HG03354 (cell line): ENCODE measurements around the gene UHRF2.
"Not testable (repeated sequence)": the region's sequence is repeated elsewhere in the genome, so short reads cannot be mapped to it uniquely, and the experiment has no call there.

Experiments
- ATAC-seq: cut with Tn5 transposase; IDR thresholded peaks from one replicate; pipeline ENCODE4 v1.9.1; 2021; ENCODE audit warnings: mild to moderate bottlenecking; ENCODE audit not compliant: unreplicated experiment, poor library complexity, severe bottlenecking

Gene UHRF2

GRCh38 chr9:6473151-6473550 lies 60.2 kb downstream of the UHRF2 start:
- ATAC-seq, result no peak

GRCh38 chr9:6479959-6480358 lies 67.0 kb downstream of the UHRF2 start:
- no peak for ATAC-seq

DNA sequence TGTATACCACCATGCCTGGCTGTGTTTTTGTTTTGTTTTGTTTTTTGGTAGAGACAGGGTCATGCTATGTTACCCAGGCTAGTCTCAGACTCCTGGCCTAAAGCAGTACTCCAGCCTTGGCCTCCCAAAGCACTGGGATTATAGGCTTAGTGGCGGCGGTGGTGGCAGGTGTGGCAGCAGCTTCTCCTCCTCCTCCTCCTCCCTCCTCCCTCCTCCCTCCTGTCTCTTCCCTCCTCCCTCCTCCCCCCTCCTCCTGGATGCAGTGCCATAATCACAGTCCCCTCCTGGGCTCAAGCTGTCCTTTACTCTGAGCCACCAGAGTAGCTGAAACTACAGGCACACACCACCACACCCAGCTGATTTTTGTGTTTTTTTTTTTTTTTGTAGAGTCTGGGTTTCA lies 71.2 kb downstream of the UHRF2 start:
- ATAC-seq, result no peak

- ATAC-seq, result no peak
Measured at GRCh38 chr9:6488395-6488794, 75.4 kb downstream of the UHRF2 start.

DNA sequence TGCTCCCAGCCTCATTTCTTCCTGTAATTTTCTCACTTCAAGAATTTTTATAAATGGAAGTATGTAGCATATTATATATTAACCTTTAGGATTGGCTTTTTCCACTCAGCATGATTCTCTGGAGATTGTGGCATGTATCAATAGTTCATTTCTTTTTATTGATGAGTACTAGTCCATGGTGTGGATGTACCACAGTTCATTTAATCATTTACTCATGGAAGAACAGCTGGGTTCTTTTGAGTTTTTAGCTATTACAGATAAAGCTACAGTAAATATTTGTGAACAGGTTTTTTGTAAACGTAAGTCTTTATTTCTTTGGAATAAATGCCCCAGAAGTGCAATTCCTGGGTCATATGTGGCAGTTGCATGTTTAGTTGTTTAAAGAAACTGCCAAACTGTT lies 76.1 kb downstream of the UHRF2 start:
- no peak for ATAC-seq

DNA sequence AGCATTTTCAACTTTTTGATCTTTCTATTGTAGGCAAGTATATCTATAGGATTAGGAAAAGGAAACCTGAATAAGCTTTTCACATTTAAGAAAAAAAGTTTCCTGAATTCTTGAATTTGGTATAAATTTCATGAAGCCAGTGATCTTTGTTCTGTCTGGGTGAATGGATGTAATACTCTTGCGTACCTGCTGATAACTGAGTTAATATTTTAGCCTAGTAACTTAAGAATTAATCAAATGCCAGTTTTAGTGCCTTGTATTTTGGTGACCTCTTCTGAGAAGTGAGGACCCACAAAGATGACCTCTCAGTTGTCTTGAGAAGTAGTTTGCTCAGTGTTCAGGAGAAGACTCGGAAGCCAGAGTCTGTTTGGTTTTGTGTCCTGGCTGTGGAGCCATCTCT lies 77.9 kb downstream of the UHRF2 start:
- no peak for ATAC-seq

DNA sequence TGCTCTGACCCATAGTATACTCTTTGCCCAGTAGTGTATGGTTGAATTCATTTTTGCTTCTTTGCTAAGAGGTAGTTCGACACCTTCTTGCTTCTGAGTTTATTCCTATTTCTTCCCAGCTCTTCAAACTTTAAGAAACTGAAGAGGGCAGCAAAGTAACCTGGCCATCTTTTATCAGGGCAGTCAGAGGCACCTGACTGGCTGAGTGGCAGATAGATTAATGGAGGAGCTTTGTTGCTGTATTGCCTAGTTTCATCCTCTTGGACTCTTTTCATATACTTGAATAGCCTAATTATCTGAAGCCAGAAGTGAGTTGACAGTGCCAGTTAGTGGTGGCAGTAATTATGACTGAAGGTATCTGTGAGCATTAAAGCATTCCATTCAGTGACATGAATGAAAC lies 82.5 kb downstream of the UHRF2 start:
- no peak for ATAC-seq

- no peak for ATAC-seq
Measured at GRCh38 chr9:6498982-6499381, 86.0 kb downstream of the UHRF2 start.

DNA sequence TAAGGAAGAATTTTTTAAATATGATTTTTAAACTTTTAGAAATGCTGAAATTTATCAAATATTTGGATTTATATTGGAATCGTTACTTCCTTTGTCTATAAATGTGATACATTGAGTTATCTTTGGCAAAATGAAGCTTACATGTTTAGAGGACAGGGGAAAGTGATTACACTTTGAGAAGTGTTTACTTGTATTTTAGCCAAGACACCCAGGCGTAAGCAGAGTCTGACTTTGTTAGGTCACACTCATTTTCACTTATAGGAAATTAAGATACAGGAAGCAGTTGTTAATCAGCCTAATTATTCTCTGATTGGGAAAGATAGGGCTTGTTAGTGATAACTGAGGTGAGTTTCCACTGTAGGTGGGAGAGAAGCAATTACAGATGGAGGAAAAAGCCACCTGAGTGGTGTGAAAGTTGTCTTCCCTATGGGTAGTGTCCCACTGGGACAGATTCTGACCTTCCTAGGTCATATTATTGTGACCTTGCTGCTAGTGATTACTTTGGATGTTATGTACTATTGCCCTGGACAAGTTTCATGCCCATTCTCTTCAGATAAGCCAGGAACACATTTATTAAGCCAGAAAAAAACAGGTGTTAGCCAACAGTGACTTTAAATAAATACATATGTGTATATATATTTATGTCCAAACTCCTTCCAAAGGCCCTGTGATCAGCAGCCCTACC lies 88.7 kb downstream of the UHRF2 start:
- ATAC-seq, result no peak

GRCh38 chr9:6502399-6502798 lies 89.4 kb downstream of the UHRF2 start:
- ATAC-seq, result no peak

- ATAC-seq, result no peak
Measured at GRCh38 chr9:6506571-6506970, 93.6 kb downstream of the UHRF2 start.

GRCh38 chr9:6512085-6512657 lies 99.2 kb downstream of the UHRF2 start:
- ATAC-seq, result no peak

DNA sequence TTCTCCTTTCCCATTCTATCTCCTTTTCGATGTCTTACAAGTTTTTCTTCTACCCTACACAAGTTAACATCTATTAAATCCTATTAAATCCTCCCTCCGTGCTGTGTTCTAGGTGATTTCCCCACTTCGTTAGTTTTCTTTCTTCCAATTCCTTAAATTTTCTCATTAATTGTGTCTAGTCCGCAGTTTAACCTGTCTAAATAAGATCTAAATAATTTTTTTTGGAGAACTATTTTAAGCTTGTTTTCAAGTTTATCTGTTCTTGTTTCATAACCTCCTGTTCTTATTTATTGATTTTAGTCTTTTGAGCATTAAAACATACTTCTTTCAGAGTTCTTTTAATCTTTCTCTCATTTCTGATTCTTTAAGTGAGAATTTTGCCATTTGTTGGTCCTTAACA lies 109.3 kb downstream of the UHRF2 start:
- ATAC-seq, result no peak

DNA sequence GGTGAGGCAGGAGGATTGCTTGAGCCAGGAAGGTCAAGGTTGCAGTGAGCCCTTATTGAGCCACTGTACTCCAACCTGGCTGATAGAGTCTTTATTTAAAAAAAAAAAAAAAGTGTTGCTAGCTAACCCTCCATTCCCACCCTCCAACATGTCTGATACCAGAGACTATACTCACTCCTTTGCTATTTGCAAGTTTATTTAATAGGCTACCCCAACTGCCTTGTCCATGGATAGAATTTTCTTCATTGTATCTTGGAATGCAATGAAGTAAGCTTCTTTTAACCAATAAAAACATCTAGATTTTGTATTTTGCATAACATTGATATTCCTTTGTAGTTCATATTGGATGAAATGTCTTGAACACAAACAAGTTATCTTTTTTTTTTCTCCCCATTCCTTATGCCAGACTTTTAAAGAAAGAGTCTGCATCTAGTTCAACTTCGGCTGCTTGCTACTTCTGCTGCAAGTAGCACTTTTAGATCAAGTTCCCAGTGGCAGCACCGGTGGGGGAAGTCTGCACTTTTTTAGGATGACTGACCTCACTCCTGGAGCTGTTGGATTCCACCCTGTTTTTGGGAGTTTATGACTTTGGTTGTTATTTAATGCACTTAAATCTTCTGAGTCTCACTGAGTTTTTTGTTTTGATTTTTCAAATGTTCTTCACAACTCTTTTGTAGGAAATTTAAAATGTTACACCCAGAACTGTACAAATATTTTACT lies 112.5 kb downstream of the UHRF2 start:
- ATAC-seq, result no peak

DNA sequence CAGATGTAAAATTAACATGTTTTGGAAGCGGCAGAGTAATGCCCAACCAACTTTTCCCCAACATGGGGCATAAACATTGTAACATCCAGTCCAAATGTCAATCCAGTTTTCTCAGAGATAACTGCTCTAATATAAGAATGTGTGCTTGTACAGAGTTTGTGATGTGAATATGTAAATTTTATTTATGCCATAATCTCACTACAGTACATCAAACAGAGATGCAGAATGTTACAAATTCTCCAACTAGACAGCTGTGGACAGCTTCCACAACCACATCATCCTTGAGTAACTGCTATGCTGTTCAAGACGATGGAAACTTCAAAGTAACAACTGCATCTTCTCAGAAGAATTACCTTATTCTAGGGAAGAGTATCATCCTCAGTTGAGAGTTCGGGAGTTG lies 122.6 kb downstream of the UHRF2 start:
- ATAC-seq, result no peak

DNA sequence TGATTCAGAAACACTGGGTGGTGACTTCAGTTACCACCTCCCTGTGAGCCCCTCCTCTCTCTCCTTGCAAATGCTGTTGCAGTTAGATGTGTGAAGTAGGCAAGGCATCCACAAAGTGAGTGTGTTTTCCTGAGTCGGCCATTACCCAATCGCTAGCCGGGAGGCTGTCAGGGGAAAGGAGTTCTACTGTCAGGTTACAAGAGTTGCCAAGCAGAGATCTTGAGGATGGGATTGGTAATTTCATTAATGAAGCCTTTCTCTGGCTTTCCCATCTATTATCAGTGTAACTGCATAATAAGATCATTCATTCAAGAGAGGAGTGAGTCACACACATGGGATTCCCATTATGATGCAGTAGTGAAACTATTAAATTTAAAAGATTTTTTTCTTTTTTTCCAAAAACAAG lies 125.7 kb downstream of the UHRF2 start:
- no peak for ATAC-seq

DNA sequence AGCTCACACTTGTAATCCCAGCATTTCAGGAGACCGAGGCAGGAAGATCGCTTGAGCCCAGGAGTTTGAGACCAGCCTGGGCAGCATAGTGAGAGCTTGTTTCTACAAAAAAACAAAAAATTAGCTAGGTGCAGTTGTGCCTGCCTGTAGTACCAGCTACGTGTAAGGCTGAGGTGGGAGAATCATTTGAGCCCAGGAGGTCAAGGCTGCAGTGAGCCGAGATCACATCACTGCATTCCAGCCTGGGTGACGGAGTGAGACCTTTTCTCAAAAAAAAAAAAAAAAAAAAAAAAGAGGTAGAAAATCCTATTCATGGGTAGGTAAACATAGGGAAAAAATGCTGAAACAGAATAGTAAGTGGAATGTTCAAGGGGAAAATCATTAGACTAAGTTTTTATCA lies 129.6 kb downstream of the UHRF2 start:
- ATAC-seq, result not testable (repeated sequence)

DNA sequence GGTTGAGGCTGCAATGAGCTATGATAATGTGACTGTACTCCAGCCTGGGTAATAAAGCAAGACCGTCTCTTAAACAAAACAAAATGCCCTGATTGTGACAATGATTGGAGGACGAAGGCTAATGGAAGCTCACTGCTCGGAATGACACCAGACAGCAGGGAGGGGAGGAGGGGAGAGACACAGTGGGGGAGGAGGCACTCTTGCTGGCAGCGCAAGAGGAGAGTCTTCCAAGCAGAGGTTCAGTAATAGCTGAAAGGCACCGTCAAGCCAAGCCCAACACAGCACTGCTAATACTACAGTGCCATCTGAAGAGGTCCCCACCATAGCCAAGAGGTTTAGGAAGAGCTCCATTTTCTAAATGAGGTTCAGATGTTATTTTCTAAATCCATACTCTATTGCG lies 130.2 kb downstream of the UHRF2 start:
- ATAC-seq, result no peak

DNA sequence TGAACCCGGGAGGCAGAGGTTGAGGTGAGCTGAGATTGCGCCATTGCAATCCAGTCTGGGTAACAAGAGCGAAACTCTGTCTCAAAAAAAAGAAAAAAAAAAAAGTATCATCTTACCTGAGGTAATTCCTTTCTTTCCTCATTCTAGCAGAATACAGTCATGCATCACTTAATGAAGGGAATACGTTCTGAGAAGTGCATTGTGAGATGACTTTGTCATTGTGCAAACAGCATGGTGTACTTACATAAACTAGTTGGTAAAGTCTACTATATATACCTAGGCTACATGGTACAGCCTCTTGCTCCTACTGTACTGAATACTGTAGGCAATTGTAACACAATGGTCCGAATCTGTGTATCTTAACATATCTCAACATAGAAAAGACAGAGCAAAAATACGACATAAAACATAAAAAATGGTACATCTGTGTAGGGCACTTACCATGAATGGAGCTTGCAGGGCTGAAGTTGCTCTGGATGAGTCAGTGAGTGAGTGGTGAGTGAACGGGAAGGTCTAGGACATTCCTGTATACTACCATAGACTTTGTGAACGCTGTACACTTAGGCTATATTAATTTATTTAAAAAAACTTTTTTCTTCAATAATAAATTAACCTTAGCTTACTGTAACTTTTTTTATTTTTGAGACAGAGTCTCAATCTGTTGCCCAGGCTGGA lies 132.2 kb downstream of the UHRF2 start:
- no peak for ATAC-seq

- ATAC-seq, result no peak
Measured at GRCh38 chr9:6549106-6549800, 136.3 kb downstream of the UHRF2 start.
